CD14-positive monocyte (primary cell): ENCODE measurements around the gene PDCD2L. TPM values are rescaled to one million over a fixed set of nuclear protein-coding genes. Genes with fewer than 3 reads are reported as not detected.

Source experiments
- DNase-seq, 3 donors: peaks; one replicate each; pipeline ENCODE4 v3.0.0-alpha.2; 2011 to 2022
- H2AFZ ChIP-seq: 2 replicates; pipeline ENCODE4 v1.6.0; 2012; ENCODE audit warnings: mild to moderate bottlenecking, low read depth, low read length, inconsistent platforms; ENCODE audit not compliant: insufficient read depth, poor library complexity, severe bottlenecking
- H3K27ac ChIP-seq, 2 donors: 1 replicate in 1 of 2; 2 replicates in 1 of 2; pipeline ENCODE4 v1.5.1; 2012 to 2013; ENCODE audit warnings: low read length in 2 of 2, control low read depth in 1 of 2, inconsistent platforms in 1 of 2, low read depth in 1 of 2, mild to moderate bottlenecking in 1 of 2
- H3K27me3 ChIP-seq, 2 donors: one replicate each; pipeline versions ENCODE4 v1.6.0 to v1.6.1; 2011 to 2013; ENCODE audit warnings: low read length in 2 of 2; ENCODE audit not compliant: control insufficient read depth in 2 of 2, insufficient read depth in 2 of 2
- H3K36me3 ChIP-seq, 2 donors: replicated peaks in 1 of 2; 1 replicate in 1 of 2; 2 replicates in 1 of 2; pipeline versions ENCODE4 v1.5.1 to v1.6.1; 2012 to 2013; ENCODE audit warnings: low read length in 2 of 2, control low read depth in 1 of 2, inconsistent platforms in 1 of 2, mild to moderate bottlenecking in 1 of 2; ENCODE audit not compliant: insufficient read depth in 2 of 2, control insufficient read depth in 1 of 2
- H3K4me1 ChIP-seq, 2 donors: 1 replicate in 1 of 2; 2 replicates in 1 of 2; pipeline versions ENCODE4 v1.5.1 to v1.6.1; 2012 to 2013; ENCODE audit warnings: low read length in 2 of 2, control low read depth in 1 of 2, inconsistent platforms in 1 of 2, mild to moderate bottlenecking in 1 of 2, moderate library complexity in 1 of 2; ENCODE audit not compliant: insufficient read depth in 2 of 2, control insufficient read depth in 1 of 2
- H3K4me2 ChIP-seq: replicated peaks from 2 replicates; pipeline ENCODE3; 2012; ENCODE audit warnings: low read length, moderate library complexity, mild to moderate bottlenecking; ENCODE audit not compliant: poor library complexity, severe bottlenecking; ENCODE audit errors: extremely low read depth
- H3K4me3 ChIP-seq, 3 experiments: fragments of 200-600 bp in 1 of 3; sonication (generic) in 1 of 3; replicated peaks in 1 of 3; 1 replicate in 2 of 3; 2 replicates in 1 of 3; pipeline ENCODE4 v1.5.1; 2011 to 2013; ENCODE audit warnings: low read length in 3 of 3, mild to moderate bottlenecking in 3 of 3, control low read depth in 2 of 3, low read depth in 2 of 3, inconsistent platforms in 1 of 3, moderate library complexity in 1 of 3
- H3K79me2 ChIP-seq: 2 replicates; pipeline ENCODE4 v1.6.0; 2012; ENCODE audit warnings: mild to moderate bottlenecking, control low read depth, inconsistent platforms, low read length, moderate library complexity; ENCODE audit not compliant: insufficient read depth
- H3K9ac ChIP-seq: 2 replicates; pipeline ENCODE4 v1.6.0; 2017; ENCODE audit warnings: low read length, mild to moderate bottlenecking; ENCODE audit not compliant: insufficient read depth, poor library complexity, severe bottlenecking
- H3K9me3 ChIP-seq, 2 donors: replicated peaks in 1 of 2; 1 replicate in 1 of 2; 2 replicates in 1 of 2; pipeline versions ENCODE4 v1.5.1 to v1.6.1; 2012 to 2013; ENCODE audit warnings: low read length in 2 of 2, control low read depth in 1 of 2; ENCODE audit not compliant: control insufficient read depth in 1 of 2, insufficient read depth in 1 of 2
- H4K20me1 ChIP-seq: 2 replicates; pipeline ENCODE4 v1.6.0; 2012; ENCODE audit warnings: mild to moderate bottlenecking, low read length, control low read depth, moderate library complexity; ENCODE audit not compliant: insufficient read depth
- H3K27ac Mint-ChIP-seq, 7 donors: one replicate each; pipeline ENCODE4 v1.8.0; 2020; ENCODE audit warnings: mild to moderate bottlenecking in 7 of 7, mixed read lengths in 7 of 7, moderate library complexity in 6 of 7, inconsistent platforms in 2 of 7
- H3K27me3 Mint-ChIP-seq, 3 donors: one replicate each; pipeline ENCODE4 v1.8.0; 2021 to 2022; ENCODE audit warnings: low read depth in 3 of 3, mild to moderate bottlenecking in 3 of 3, mixed read lengths in 3 of 3, moderate library complexity in 3 of 3, inconsistent platforms in 1 of 3
- H3K36me3 Mint-ChIP-seq, 2 donors: one replicate each; pipeline ENCODE4 v1.8.0; 2020; ENCODE audit warnings: mixed read lengths in 2 of 2, inconsistent platforms in 1 of 2, mild to moderate bottlenecking in 1 of 2
- H3K4me1 Mint-ChIP-seq: one replicate; pipeline ENCODE4 v1.8.0; 2020; ENCODE audit warnings: mild to moderate bottlenecking, mixed read lengths
- H3K4me3 Mint-ChIP-seq, 2 donors: one replicate each; pipeline ENCODE4 v1.8.0; 2020; ENCODE audit warnings: mild to moderate bottlenecking in 2 of 2, mixed read lengths in 2 of 2, moderate library complexity in 1 of 2
- H3K9me3 Mint-ChIP-seq, 7 donors: one replicate each; pipeline ENCODE4 v1.8.0; 2020 to 2022; ENCODE audit warnings: mixed read lengths in 7 of 7, mild to moderate bottlenecking in 6 of 7, moderate library complexity in 6 of 7, inconsistent platforms in 2 of 7
- WGBS: methylation state at CpG from one replicate; pipeline ENCODE4 v1.1.5; 2013; ENCODE audit warnings: missing lambda C conversion rate; ENCODE audit not compliant: insufficient coverage; 5-methylcytosine and 5-hydroxymethylcytosine counted together
- intact Hi-C, 2 donors: fragments of 100-400 bp; cut with micrococcal nuclease; formaldehyde crosslinking; loops; one replicate each; pipeline versions ENCODE4 v1.15.0 to v1.15.1; 2023
- polyA plus RNA-seq, 3 donors: library from polyadenylated mRNA; depleted of rRNA in 1 of 3; unstranded in 2 of 3; stranded (reverse) in 1 of 3; fragments of 300-500 nt in 2 of 3; fragments of >200 nt in 1 of 3; fragmentation: Illumina TruSeq in 2 of 3; gene quantifications; 1 replicate in 2 of 3; 2 replicates in 1 of 3; pipeline ENCODE4 v1.2.3, GENCODE V29; 2012 to 2021
- TF ChIP-seq, protein P1 (sequence below): fragments of 200-600 bp; IDR thresholded peaks from one replicate; pipeline ENCODE4 v1.8.0; 2022; ENCODE audit warnings: antibody characterized with exemption, mild to moderate bottlenecking

The PDCD2L gene
- polyA plus RNA-seq, 3 donors, result 3.1 to 5.0 (median 4.9) TPM

DNA sequence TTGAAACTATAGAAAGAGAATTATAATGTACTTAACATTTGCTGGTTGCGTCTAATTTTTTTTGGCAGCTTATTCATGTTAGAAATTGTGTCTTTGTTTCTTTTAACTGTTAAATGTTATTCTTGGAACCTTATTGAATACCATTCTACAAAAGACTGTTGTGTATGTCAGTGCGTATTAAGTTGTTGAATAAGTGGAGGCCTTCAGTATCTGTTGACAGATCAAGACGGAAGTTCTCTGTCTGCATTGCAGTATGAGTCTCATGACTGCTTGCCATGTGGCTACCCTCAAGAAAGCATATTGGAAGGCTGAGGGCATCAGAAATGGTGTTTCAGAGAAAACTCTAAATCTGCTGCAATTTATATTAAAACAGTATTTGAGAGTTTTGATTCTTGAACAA lies 32.5 kb downstream of the PDCD2L start:
- Histone ChIP-seq H3K4me2 (no peak overlapping the region), H3K4me1 (no peaks in the 10 kb centered on the region), H4K20me1 (peaks cover 33% of the 10 kb centered on the region), H3K4me3 (no peak overlapping the region), H3K9me3 (no peaks in the 10 kb centered on the region), H3K36me3 (peaks cover 73 to 95% of the 10 kb centered on the region in 2 donors), H3K27me3 (no peaks in the 10 kb centered on the region), H3K79me2 (peaks cover 42% of the 10 kb centered on the region), H3K27ac (no peak overlapping the region), H3K9ac (no peak overlapping the region), H2AFZ (no peak overlapping the region)
- H3K9me3 Mint-ChIP-seq, result no peaks in the 10 kb centered on the region
- no peaks in the 10 kb centered on the region for H3K4me1 Mint-ChIP-seq
- 88% methylated on average over 1 of the region's 3 CpGs for WGBS
- H3K27me3 Mint-ChIP-seq, result peaks cover 0 to 2% (median 2%) of the 10 kb centered on the region in 3 donors
- H3K27ac Mint-ChIP-seq, result no peak overlapping the region
- DNase-seq, result no peak
- H3K4me3 Mint-ChIP-seq, result no peak overlapping the region
- H3K36me3 Mint-ChIP-seq, result peaks cover 71 to 97% of the 10 kb centered on the region in 2 donors
- intact Hi-C loops, result no loop called here
- TF ChIP-seq, protein P1, sequence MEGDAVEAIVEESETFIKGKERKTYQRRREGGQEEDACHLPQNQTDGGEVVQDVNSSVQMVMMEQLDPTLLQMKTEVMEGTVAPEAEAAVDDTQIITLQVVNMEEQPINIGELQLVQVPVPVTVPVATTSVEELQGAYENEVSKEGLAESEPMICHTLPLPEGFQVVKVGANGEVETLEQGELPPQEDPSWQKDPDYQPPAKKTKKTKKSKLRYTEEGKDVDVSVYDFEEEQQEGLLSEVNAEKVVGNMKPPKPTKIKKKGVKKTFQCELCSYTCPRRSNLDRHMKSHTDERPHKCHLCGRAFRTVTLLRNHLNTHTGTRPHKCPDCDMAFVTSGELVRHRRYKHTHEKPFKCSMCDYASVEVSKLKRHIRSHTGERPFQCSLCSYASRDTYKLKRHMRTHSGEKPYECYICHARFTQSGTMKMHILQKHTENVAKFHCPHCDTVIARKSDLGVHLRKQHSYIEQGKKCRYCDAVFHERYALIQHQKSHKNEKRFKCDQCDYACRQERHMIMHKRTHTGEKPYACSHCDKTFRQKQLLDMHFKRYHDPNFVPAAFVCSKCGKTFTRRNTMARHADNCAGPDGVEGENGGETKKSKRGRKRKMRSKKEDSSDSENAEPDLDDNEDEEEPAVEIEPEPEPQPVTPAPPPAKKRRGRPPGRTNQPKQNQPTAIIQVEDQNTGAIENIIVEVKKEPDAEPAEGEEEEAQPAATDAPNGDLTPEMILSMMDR, result no peak

DNA sequence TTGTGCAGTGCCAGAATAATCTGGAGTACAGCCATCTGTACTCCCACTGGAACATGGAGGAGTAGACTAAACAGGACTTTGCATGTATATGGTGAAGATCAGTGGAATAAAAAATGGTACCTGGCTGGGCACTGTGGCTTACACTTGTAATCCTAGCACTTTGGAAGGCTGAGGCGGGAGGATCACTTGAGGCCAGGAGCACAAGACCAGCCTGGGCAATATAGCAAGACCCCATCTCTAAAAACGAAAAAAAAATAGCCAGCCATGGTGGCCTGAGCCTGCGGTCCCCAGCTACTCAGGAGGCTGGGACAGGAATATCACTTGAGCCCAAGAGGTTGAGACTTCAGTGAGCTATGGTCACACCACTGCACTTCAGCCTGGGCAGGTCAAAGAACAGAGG lies 44.0 kb downstream of the PDCD2L start:
- no peaks in the 10 kb centered on the region for H3K27me3 Mint-ChIP-seq
- no peak overlapping the region for H3K9ac ChIP-seq
- peaks cover 88 to 98% of the 10 kb centered on the region in 2 donors for H3K36me3 ChIP-seq
- no peak overlapping the region for H3K27ac ChIP-seq
- no peaks in the 10 kb centered on the region for H3K9me3 Mint-ChIP-seq
- TF ChIP-seq, protein P1, result no peak
- H4K20me1 ChIP-seq, result no peaks in the 10 kb centered on the region
- no peak for DNase-seq
- H3K79me2 ChIP-seq, result peaks cover 4% of the 10 kb centered on the region
- peak overlapping the region in 5 of 7 donors; percentile 14 to 63 (median 38) for H3K27ac Mint-ChIP-seq
- H3K4me3 ChIP-seq, result no peak overlapping the region
- H3K4me3 Mint-ChIP-seq, result no peak overlapping the region
- H3K36me3 Mint-ChIP-seq, result peaks cover 80 to 95% of the 10 kb centered on the region in 2 donors
- H3K9me3 ChIP-seq, result no peaks in the 10 kb centered on the region
- no peak overlapping the region for H3K4me2 ChIP-seq
- H3K4me1 ChIP-seq, result no peaks in the 10 kb centered on the region
- no peak overlapping the region for H2AFZ ChIP-seq
- no peaks in the 10 kb centered on the region for H3K27me3 ChIP-seq
- intact Hi-C loops, result no loop called here
- 98% methylated on average over 3 of the region's 3 CpGs for WGBS
- H3K4me1 Mint-ChIP-seq, result no peaks in the 10 kb centered on the region
